NCI-H2171 (cell line): Measurements from ENCODE around the gene PALM.
"Not testable (repeated sequence)": the region's sequence is repeated elsewhere in the genome, so short reads cannot be mapped to it uniquely, and the experiment has no call there.

Source experiments
- DNase-seq: peaks from one replicate; lab custom pipeline; 2025; lab: John Stamatoyannopoulos, UW

Gene PALM

GRCh38 chr19:732148-733069 is 23.7 kb downstream of the PALM start:
- DNase-seq, result no peak

- no peak for DNase-seq
Observed at GRCh38 chr19:734716-735115, 26.0 kb downstream of the PALM start.

- DNase-seq, result no peak
Observed at GRCh38 chr19:736125-736524, 27.4 kb downstream of the PALM start.

GRCh38 chr19:737591-738093 is 28.9 kb downstream of the PALM start:
- DNase-seq, result no peak

- no peak for DNase-seq
Observed at GRCh38 chr19:738509-739128, 29.9 kb downstream of the PALM start.

GRCh38 chr19:739998-740715 is 31.4 kb downstream of the PALM start:
- no peak for DNase-seq

- DNase-seq, result not testable (repeated sequence)
Observed at GRCh38 chr19:740816-741505, 32.2 kb downstream of the PALM start.

GRCh38 chr19:741506-742131 is 32.9 kb downstream of the PALM start:
- DNase-seq, result no peak

GRCh38 chr19:742540-743075 is 33.9 kb downstream of the PALM start:
- no peak for DNase-seq

- peak; percentile 73 for DNase-seq
Observed at GRCh38 chr19:743168-743687, 34.5 kb downstream of the PALM start.

- DNase-seq, result not testable (repeated sequence)
Observed at GRCh38 chr19:745138-745537, 36.4 kb downstream of the PALM start.

- DNase-seq, result no peak
Observed at GRCh38 chr19:746208-746819, 37.6 kb downstream of the PALM start.

GRCh38 chr19:746956-747355 is 38.2 kb downstream of the PALM start:
- DNase-seq, result no peak

- no peak for DNase-seq
Observed at GRCh38 chr19:747432-748273, 38.9 kb downstream of the PALM start.

GRCh38 chr19:748274-748598 is 39.5 kb downstream of the PALM start:
- no peak for DNase-seq

- no peak for DNase-seq
Observed at GRCh38 chr19:749811-750210, 41.1 kb downstream of the PALM start.

- peak; percentile 91 for DNase-seq
Observed at GRCh38 chr19:750640-751423, 42.1 kb downstream of the PALM start, which contains the start of gene MISP. Gene MISP (plus strand): TSS chr19:751112. CDS start chr19:756947, 5,835 bp downstream.

GRCh38 chr19:751501-752341 is 43.0 kb downstream of the PALM start:
- DNase-seq, result no peak
